Measurements from ENCODE around the gene RENBP.
A peak's percentile ranks its signal among the peaks of the same experiment; 100 is the strongest.

Gene RENBP

DNA sequence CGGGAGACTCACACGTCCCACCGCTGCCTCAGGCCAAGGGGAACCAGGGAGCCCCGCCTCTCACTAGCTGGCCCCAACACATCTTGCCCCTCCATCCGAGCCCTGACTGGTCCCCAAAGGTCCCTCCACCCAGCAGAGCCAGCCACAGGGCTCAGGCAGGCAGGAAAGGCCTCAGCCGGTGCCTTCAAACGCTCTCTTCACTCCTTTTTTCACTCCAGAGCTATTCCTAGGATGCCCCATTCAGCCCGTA lies 16.8 kb downstream of the RENBP start:
- no peak for TF ChIP-seq POLR2AphosphoS5 (IDR thresholded peaks at IDR 0.05; ENCODE audit: low read depth, low read length)
- TF ChIP-seq, protein P1, sequence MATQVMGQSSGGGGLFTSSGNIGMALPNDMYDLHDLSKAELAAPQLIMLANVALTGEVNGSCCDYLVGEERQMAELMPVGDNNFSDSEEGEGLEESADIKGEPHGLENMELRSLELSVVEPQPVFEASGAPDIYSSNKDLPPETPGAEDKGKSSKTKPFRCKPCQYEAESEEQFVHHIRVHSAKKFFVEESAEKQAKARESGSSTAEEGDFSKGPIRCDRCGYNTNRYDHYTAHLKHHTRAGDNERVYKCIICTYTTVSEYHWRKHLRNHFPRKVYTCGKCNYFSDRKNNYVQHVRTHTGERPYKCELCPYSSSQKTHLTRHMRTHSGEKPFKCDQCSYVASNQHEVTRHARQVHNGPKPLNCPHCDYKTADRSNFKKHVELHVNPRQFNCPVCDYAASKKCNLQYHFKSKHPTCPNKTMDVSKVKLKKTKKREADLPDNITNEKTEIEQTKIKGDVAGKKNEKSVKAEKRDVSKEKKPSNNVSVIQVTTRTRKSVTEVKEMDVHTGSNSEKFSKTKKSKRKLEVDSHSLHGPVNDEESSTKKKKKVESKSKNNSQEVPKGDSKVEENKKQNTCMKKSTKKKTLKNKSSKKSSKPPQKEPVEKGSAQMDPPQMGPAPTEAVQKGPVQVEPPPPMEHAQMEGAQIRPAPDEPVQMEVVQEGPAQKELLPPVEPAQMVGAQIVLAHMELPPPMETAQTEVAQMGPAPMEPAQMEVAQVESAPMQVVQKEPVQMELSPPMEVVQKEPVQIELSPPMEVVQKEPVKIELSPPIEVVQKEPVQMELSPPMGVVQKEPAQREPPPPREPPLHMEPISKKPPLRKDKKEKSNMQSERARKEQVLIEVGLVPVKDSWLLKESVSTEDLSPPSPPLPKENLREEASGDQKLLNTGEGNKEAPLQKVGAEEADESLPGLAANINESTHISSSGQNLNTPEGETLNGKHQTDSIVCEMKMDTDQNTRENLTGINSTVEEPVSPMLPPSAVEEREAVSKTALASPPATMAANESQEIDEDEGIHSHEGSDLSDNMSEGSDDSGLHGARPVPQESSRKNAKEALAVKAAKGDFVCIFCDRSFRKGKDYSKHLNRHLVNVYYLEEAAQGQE (IDR thresholded peaks at IDR 0.05; ENCODE audit: insufficient read depth in 1 of 2, low read depth in 2 of 2, low read length in 2 of 2): no peak
- no peak for TF ChIP-seq SIN3A (IDR thresholded peaks at IDR 0.05; ENCODE audit: borderline replicate concordance, insufficient read depth, low read length)
- no peak for TF ChIP-seq FOXP2 (optimal IDR thresholded peaks at IDR 0.05; ENCODE audit: borderline replicate concordance, extremely low read depth, extremely low read length, insufficient read depth)
- TF ChIP-seq TAF1 (IDR thresholded peaks at IDR 0.05; ENCODE audit: borderline replicate concordance, insufficient read depth, low read length): no peak

DNA sequence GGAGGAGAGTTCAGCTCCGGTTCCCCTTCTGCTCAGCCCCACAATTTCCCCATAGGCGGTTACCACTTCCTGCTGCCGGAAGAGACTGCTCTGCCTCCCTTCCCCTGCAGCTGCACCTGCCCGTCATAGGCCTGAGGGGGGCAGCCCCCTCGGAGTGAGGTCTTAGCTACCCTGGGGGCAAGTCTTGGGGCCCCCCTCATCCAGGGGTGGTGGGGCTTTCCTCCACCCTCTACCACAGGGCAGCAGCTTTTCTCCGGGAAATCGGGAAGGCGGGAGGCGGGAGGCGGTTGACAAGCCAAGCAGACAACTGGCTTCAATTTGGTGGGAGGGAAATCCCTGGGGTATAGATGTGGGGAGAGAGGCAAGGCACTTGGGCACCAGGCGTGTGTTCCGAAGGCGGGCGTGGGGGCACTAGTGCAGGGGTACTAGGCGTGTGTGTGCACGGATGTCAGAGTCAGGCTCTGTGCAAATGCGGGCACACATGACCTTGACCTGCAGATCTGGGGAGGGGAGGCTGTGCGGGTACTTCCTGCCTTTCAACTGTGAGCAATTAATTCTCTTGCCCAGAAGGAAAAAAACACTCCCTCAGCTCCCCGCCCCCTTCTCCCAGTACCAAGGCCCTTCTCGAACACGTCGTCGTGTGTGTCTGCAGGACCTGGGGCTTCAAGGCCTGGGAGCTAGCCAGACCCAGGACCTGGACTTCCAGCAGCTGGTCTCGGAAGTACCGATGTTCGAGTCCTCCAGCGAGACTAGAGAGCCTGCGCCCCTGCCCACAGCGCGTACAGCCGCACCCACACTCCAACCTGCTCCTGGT lies 17.4 kb downstream of the RENBP start:
- TF ChIP-seq TAF1 (IDR thresholded peaks at IDR 0.05; ENCODE audit: borderline replicate concordance, insufficient read depth, low read length) (0 out of 2 replicates have a peak, but pooled peaks have one; percentile 22), SIN3A (IDR thresholded peaks at IDR 0.05; ENCODE audit: borderline replicate concordance, insufficient read depth, low read length) (no peak)
- TF ChIP-seq, protein P1 (IDR thresholded peaks at IDR 0.05; ENCODE audit: insufficient read depth in 1 of 2, low read depth in 2 of 2, low read length in 2 of 2): 0 out of 4 replicates have a peak, but pooled peaks of 1 of the 2 experiments have one; percentile 15

DNA sequence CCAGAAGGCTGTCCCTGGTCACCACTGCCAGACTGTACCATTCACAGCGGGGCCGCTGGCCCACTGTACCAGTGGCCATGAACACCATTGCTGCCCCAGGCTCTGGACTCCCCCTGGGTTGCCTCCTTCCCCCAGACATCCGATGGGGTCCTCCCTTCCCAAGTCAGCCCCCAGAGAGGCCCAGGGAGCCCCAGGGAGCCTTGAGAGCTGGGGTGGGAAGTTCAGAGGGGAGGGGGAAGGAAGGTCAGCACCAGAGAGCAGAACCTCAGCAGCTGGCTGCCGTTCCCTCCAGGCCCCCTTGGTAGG lies 17.9 kb downstream of the RENBP start:
- TF ChIP-seq TAF1 (IDR thresholded peaks at IDR 0.05; ENCODE audit: borderline replicate concordance, insufficient read depth, low read length) (no peak), FOXP2 (optimal IDR thresholded peaks at IDR 0.05; ENCODE audit: borderline replicate concordance, extremely low read depth, extremely low read length, insufficient read depth) (no peak), SIN3A (IDR thresholded peaks at IDR 0.05; ENCODE audit: borderline replicate concordance, insufficient read depth, low read length) (no peak), POLR2AphosphoS5 (IDR thresholded peaks at IDR 0.05; ENCODE audit: low read depth, low read length) (no peak)
- TF ChIP-seq, protein P1 (IDR thresholded peaks at IDR 0.05; ENCODE audit: insufficient read depth in 1 of 2, low read depth in 2 of 2, low read length in 2 of 2): no peak

DNA sequence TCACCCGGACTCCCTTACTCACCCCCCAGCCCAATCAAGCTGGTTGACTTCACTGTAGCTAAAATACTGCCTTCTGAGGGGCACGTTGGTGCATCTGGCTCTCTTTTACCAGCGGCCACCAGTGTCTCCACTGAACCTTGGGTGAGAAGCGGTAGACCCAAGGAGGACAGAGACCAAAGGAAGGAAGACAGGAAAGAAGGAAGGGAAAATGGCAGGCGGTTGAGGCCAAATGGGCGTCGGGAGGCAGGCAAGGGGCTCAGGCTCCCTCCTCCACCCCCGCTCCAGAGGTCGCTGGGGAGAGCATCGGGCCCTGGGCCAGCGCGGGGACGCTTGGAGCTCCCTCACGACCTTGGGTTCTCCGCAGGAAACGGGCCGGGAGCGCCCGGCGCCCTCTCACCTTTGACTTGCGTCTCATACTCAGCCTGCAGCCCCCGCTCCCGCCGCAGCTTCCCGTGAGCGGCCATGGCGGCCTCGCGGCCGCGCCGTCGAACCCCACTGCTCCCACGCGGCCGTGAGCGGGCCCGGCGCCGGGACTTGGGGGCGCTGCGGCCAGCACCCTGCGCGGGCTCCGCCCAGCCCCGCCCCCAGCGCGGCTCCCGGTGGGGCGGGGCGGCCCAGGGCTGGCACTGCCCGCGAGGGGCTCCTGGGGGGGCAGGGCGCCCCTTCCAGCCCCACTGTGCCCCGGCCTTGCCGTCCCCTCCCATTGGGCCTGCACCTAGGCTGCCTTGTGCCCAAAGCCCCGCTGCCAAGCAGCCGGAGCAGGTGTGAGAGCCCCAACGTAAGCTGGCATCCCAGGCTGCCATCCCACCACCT lies 18.5 kb downstream of the RENBP start, which contains the start of gene ARHGAP4:
ARHGAP4 (minus strand) TSS at position 526 of the 813 bp plus-strand sequence; CDS start at position 464, 62 bp downstream.
- TF ChIP-seq FOXP2 (optimal IDR thresholded peaks at IDR 0.05; ENCODE audit: borderline replicate concordance, extremely low read depth, extremely low read length, insufficient read depth) (no peak), TAF1 (IDR thresholded peaks at IDR 0.05; ENCODE audit: borderline replicate concordance, insufficient read depth, low read length) (no peak), SIN3A (IDR thresholded peaks at IDR 0.05; ENCODE audit: borderline replicate concordance, insufficient read depth, low read length) (no peak), POLR2AphosphoS5 (IDR thresholded peaks at IDR 0.05; ENCODE audit: low read depth, low read length) (no peak)
- TF ChIP-seq, protein P1 (IDR thresholded peaks at IDR 0.05; ENCODE audit: insufficient read depth in 1 of 2, low read depth in 2 of 2, low read length in 2 of 2): no peak

All from PFSK-1 (cell line).